ENCODE measurements around the gene SPAG6. TPM values are rescaled to one million over a fixed set of nuclear protein-coding genes. Genes with fewer than 3 reads are reported as not detected.

The SPAG6 gene
- total RNA-seq, 4 donors from 2014 or later, result 0.19 TPM; not detected in 3

- TF ChIP-seq, protein P1, sequence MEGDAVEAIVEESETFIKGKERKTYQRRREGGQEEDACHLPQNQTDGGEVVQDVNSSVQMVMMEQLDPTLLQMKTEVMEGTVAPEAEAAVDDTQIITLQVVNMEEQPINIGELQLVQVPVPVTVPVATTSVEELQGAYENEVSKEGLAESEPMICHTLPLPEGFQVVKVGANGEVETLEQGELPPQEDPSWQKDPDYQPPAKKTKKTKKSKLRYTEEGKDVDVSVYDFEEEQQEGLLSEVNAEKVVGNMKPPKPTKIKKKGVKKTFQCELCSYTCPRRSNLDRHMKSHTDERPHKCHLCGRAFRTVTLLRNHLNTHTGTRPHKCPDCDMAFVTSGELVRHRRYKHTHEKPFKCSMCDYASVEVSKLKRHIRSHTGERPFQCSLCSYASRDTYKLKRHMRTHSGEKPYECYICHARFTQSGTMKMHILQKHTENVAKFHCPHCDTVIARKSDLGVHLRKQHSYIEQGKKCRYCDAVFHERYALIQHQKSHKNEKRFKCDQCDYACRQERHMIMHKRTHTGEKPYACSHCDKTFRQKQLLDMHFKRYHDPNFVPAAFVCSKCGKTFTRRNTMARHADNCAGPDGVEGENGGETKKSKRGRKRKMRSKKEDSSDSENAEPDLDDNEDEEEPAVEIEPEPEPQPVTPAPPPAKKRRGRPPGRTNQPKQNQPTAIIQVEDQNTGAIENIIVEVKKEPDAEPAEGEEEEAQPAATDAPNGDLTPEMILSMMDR (IDR thresholded peaks at IDR 0.05), result no peak
- TF ChIP-seq POLR2AphosphoS5 (IDR thresholded peaks at IDR 0.05), result no peak
- TF ChIP-seq EP300 (IDR thresholded peaks at IDR 0.05), result no peak
- TF ChIP-seq POLR2A (IDR thresholded peaks at IDR 0.05; ENCODE audit: low read depth), result no peak
- Histone ChIP-seq H3K27ac (replicated peaks in 1 of 4) (peak overlapping the region; percentile 10 to 64 (median 42)), H3K27me3 (no peaks in the 10 kb centered on the region), H3K4me3 (peak overlapping the region; percentile 78 to 99 (median 90)), H3K36me3 (peaks cover 0 to 5% (median 2%) of the 10 kb centered on the region in 4 donors), H3K4me1 (peaks cover 57 to 79% (median 69%) of the 10 kb centered on the region in 4 donors), H3K9me3 (no peaks in the 10 kb centered on the region)
- no peak for DNase-seq (ENCODE audit: extremely low spot score)
- 10% methylated on average over 8 of the region's 57 CpGs for WGBS
- intact Hi-C loops (cut with DNase I), result loop anchor here (5.0 to 10.0 kb wide), 3 partner anchors 70 to 393 kb away; partner anchors contain the start of gene PIP4K2A
Measured at GRCh38 chr10:22321924-22322640, 23.2 kb upstream of the SPAG6 start.

DNA sequence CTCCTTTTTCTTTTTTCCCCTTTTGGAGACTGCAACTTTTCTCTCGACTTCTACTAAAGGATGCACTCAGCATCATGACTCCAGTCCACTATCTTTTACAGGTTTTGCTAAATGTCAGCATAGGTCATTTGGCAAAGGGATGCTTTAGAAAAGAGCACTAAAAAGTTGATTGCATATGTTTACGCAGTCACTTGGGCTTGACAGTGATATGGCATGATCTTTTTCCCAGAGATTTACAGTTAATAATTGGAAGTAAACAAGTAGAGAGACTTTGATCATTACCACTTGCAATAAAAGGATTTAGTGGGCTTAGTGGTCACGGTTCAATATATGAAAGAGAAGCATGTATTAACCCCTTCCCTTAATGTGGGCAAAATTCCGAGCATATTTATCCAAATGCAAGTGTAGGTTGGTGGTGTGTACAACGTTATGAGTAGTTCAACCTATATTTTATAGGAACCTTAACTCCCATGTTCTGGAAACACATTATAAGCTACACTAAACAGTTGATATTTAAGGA lies 22.6 kb upstream of the SPAG6 start:
- H3K4me1 ChIP-seq, result peaks cover 52 to 72% (median 63%) of the 10 kb centered on the region in 4 donors

GRCh38 chr10:22323538-22324305 lies 21.6 kb upstream of the SPAG6 start:
- peaks cover 48 to 62% (median 53%) of the 10 kb centered on the region in 4 donors for H3K4me1 ChIP-seq
- H3K9me3 ChIP-seq, result no peaks in the 10 kb centered on the region
- TF ChIP-seq EP300 (IDR thresholded peaks at IDR 0.05), result no peak
- H3K27ac ChIP-seq (replicated peaks in 1 of 4), result no peak overlapping the region
- no peaks in the 10 kb centered on the region for H3K27me3 ChIP-seq
- intact Hi-C loops (cut with DNase I), result loop anchor here (5.0 to 10.0 kb wide), 3 partner anchors 71 to 391 kb away; partner anchors contain the start of gene PIP4K2A
- H3K36me3 ChIP-seq, result peaks cover 4 to 22% (median 12%) of the 10 kb centered on the region in 4 donors
- WGBS, result 82% methylated on average over 5 of the region's 5 CpGs
- H3K4me3 ChIP-seq, result peak overlapping the region in 1 of 4 donors; percentile 78
- DNase-seq (ENCODE audit: extremely low spot score), result no peak

More for the DNA sequence above, 22.6 kb upstream of the SPAG6 start:
- TF ChIP-seq, protein P1 (IDR thresholded peaks at IDR 0.05), result no peak
- TF ChIP-seq EP300 (IDR thresholded peaks at IDR 0.05) (no peak), POLR2AphosphoS5 (IDR thresholded peaks at IDR 0.05) (no peak), POLR2A (IDR thresholded peaks at IDR 0.05; ENCODE audit: low read depth) (no peak)
- no peaks in the 10 kb centered on the region for H3K27me3 ChIP-seq
- no peak for DNase-seq (ENCODE audit: extremely low spot score)
- intact Hi-C loops (cut with DNase I), result loop anchor here (5.0 to 10.0 kb wide), 3 partner anchors 70 to 392 kb away; partner anchors contain the start of gene PIP4K2A
- H3K4me3 ChIP-seq, result peak overlapping the region; percentile 78 to 99 (median 90)
- 69% methylated on average over 5 of the region's 5 CpGs for WGBS
- H3K9me3 ChIP-seq, result no peaks in the 10 kb centered on the region
- H3K36me3 ChIP-seq, result peaks cover 1 to 12% (median 5%) of the 10 kb centered on the region in 4 donors
- H3K27ac ChIP-seq (replicated peaks in 1 of 4), result peak overlapping the region in 1 of 4 donors; percentile 10

- no peak for TF ChIP-seq EP300 (IDR thresholded peaks at IDR 0.05)
- TF ChIP-seq POLR2A (IDR thresholded peaks at IDR 0.05; ENCODE audit: low read depth), result no peak
- TF ChIP-seq POLR2AphosphoS5 (IDR thresholded peaks at IDR 0.05), result no peak
- TF ChIP-seq, protein P1 (IDR thresholded peaks at IDR 0.05), result no peak
- Histone ChIP-seq H3K27me3 (no peaks in the 10 kb centered on the region), H3K27ac (replicated peaks in 1 of 4) (no peak overlapping the region), H3K9me3 (no peaks in the 10 kb centered on the region), H3K4me1 (peaks cover 45 to 55% (median 50%) of the 10 kb centered on the region in 4 donors), H3K36me3 (peaks cover 11 to 29% (median 18%) of the 10 kb centered on the region in 4 donors), H3K4me3 (peak overlapping the region in 3 of 4 donors; percentile 63 to 80 (median 66))
- 87% methylated on average over 4 of the region's 4 CpGs for WGBS
- no peak for DNase-seq (ENCODE audit: extremely low spot score)
- intact Hi-C loops (cut with DNase I), result loop anchor here (5.0 to 10.0 kb wide), 3 partner anchors 72 to 390 kb away; partner anchors contain the start of gene PIP4K2A
Measured at GRCh38 chr10:22324413-22324812, 20.9 kb upstream of the SPAG6 start.
